ENCODE results near the gene GRAMD1B. TPM values are rescaled to one million over a fixed set of nuclear protein-coding genes. Genes with fewer than 3 reads are reported as not detected.

The GRAMD1B gene
- total RNA-seq, 2 donors from 2014 or later = 1.7 to 1.9 TPM

- H3K4me3 ChIP-seq = no peak overlapping the region
- no peak for DNase-seq
- H3K27me3 ChIP-seq = no peaks in the 10 kb centered on the region
- intact Hi-C loops (cut with DNase I) = no loop called here
- H3K27ac ChIP-seq = no peak overlapping the region
- H3K9me3 ChIP-seq = no peaks in the 10 kb centered on the region
- TF ChIP-seq, protein P1, sequence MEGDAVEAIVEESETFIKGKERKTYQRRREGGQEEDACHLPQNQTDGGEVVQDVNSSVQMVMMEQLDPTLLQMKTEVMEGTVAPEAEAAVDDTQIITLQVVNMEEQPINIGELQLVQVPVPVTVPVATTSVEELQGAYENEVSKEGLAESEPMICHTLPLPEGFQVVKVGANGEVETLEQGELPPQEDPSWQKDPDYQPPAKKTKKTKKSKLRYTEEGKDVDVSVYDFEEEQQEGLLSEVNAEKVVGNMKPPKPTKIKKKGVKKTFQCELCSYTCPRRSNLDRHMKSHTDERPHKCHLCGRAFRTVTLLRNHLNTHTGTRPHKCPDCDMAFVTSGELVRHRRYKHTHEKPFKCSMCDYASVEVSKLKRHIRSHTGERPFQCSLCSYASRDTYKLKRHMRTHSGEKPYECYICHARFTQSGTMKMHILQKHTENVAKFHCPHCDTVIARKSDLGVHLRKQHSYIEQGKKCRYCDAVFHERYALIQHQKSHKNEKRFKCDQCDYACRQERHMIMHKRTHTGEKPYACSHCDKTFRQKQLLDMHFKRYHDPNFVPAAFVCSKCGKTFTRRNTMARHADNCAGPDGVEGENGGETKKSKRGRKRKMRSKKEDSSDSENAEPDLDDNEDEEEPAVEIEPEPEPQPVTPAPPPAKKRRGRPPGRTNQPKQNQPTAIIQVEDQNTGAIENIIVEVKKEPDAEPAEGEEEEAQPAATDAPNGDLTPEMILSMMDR (IDR thresholded peaks at IDR 0.05) = no peak
- H3K4me1 ChIP-seq = no peaks in the 10 kb centered on the region
- H3K9ac ChIP-seq (ENCODE audit: low read depth in 2 of 2, low read length in 2 of 2) = no peak overlapping the region
- H3K36me3 ChIP-seq = no peaks in the 10 kb centered on the region
Measured at GRCh38 chr11:123582992-123583504, 153.0 kb downstream of the GRAMD1B start.

DNA sequence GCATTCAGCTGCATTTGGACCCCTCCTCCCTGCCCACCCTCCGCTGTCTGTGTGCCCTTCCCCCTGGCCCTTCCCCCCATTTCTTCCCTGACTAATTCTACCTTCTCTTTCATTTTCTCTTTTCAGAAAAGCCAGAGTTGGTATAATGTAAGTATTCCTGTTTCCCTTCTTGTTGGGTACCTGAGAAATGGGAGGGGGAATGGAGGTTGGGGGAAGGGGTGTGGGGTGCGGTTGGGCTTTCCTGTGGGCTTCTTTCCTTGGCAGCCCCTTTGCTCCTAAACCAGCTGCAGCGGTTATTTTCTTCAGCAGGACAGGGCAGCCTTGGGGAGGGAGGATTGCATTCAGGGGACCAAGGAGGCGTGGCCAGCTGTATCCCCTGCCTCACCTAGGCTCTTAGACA lies 154.1 kb downstream of the GRAMD1B start:
- no peak overlapping the region for H3K9ac ChIP-seq (ENCODE audit: low read depth in 2 of 2, low read length in 2 of 2)
- no peaks in the 10 kb centered on the region for H3K9me3 ChIP-seq
- H3K4me3 ChIP-seq = no peak overlapping the region
- no peaks in the 10 kb centered on the region for H3K27me3 ChIP-seq
- H3K27ac ChIP-seq = no peak overlapping the region
- H3K36me3 ChIP-seq = no peaks in the 10 kb centered on the region
- no peak for DNase-seq
- intact Hi-C loops (cut with DNase I) = no loop called here
- TF ChIP-seq, protein P1 (IDR thresholded peaks at IDR 0.05) = no peak
- H3K4me1 ChIP-seq = no peaks in the 10 kb centered on the region

DNA sequence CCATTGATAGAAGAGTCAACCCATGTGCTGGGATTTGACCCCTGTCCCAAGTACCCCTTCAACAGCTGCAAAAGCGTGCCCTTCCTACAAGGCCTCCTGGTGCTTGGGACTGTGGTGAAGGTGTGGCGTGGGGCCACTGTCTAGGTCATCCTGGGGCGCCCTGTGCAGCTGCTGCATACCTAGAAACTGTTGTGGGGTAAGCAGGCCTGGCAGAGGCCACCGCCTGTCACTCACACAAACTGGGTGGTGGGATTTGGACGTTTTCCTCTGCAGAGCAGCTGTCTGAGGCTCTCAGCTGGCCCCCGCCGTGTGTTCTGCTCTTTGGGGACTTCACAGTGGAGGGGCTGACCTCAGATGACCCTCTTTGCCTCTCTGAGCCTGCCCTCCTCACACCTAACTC lies 154.7 kb downstream of the GRAMD1B start:
- H3K9me3 ChIP-seq = no peaks in the 10 kb centered on the region
- no peak for DNase-seq
- TF ChIP-seq, protein P1 (IDR thresholded peaks at IDR 0.05) = no peak
- no peak overlapping the region for H3K4me3 ChIP-seq
- no peak overlapping the region for H3K27ac ChIP-seq
- intact Hi-C loops (cut with DNase I) = no loop called here
- H3K9ac ChIP-seq (ENCODE audit: low read depth in 2 of 2, low read length in 2 of 2) = no peak overlapping the region
- H3K27me3 ChIP-seq = no peaks in the 10 kb centered on the region
- no peaks in the 10 kb centered on the region for H3K36me3 ChIP-seq
- no peaks in the 10 kb centered on the region for H3K4me1 ChIP-seq

DNA sequence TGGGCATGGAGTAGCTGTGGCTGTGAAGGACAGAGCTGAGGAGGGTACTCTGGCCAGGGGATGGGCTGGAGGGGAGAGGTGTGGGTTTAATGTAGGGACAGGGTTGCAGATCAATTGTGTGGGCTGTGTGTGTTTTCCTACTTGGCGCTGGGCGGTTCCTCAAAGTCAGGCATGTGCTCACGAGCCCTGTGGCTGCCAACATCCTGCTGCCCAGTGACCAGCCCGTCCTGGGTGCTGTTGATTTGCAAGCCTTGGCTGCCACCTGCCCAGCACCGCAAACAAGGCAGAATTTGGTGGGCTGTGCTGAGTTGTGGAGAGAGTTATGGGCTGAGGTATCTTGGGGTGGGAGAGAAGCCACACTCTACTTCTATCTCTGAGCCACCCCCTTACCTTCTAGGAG lies 155.1 kb downstream of the GRAMD1B start:
- no peaks in the 10 kb centered on the region for H3K9me3 ChIP-seq
- DNase-seq = no peak
- TF ChIP-seq, protein P1 (IDR thresholded peaks at IDR 0.05) = no peak
- H3K4me1 ChIP-seq = no peaks in the 10 kb centered on the region
- intact Hi-C loops (cut with DNase I) = no loop called here
- H3K36me3 ChIP-seq = no peaks in the 10 kb centered on the region
- H3K27me3 ChIP-seq = no peaks in the 10 kb centered on the region
- no peak overlapping the region for H3K9ac ChIP-seq (ENCODE audit: low read depth in 2 of 2, low read length in 2 of 2)
- no peak overlapping the region for H3K4me3 ChIP-seq
- no peak overlapping the region for H3K27ac ChIP-seq

DNA sequence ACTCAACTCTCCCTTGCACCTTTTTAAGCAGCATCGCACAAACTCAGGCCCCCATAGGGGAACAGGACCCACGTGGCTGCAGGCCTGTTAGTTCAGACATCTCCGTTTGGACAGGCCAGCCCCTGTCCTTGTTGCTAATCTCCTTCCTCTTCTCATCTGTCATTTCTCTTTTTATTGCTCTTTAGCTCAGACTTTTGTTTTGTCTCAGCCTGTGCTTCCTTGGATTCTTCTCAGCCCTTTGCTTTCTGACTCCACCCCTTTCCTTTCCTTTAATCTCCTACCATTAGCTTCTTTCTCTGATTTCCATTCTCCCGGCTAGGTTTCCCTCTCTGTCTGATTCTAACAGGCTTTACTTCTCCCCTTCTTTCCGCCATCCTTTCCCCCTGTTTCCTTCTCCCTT lies 155.6 kb downstream of the GRAMD1B start:
- Histone ChIP-seq H3K4me3 (no peak overlapping the region), H3K27ac (no peak overlapping the region), H3K9ac (ENCODE audit: low read depth in 2 of 2, low read length in 2 of 2) (no peak overlapping the region), H3K36me3 (no peaks in the 10 kb centered on the region), H3K27me3 (no peaks in the 10 kb centered on the region), H3K4me1 (no peaks in the 10 kb centered on the region), H3K9me3 (no peaks in the 10 kb centered on the region)
- intact Hi-C loops (cut with DNase I) = no loop called here
- TF ChIP-seq, protein P1 (IDR thresholded peaks at IDR 0.05) = no peak
- no peak for DNase-seq
